GM23338 (cell line): Measurements from ENCODE around the gene SLC25A11. TPM values are rescaled to one million over a fixed set of nuclear protein-coding genes. Genes with fewer than 3 reads are reported as not detected.

Experiments
- ATAC-seq: fragments of 200-7000 bp; cut with Tn5 transposase; 3 replicates; pipeline ENCODE4 v1.9.1; 2020
- DNase-seq: peaks from one replicate; pipeline ENCODE4 v3.0.0-alpha.2; 2015; ENCODE audit warnings: low spot score
- H2AFZ ChIP-seq: fragments of 200-600 bp; sonication (generic); 2 replicates; pipeline ENCODE4 v1.8.0; 2016; ENCODE audit warnings: antibody characterized with exemption, mild to moderate bottlenecking, moderate library complexity
- H3F3A ChIP-seq: fragments of 200-600 bp; sonication (generic); replicated peaks from 2 replicates; pipeline ENCODE4 v1.8.0; 2017; ENCODE audit warnings: antibody characterized with exemption, mixed run types, low read depth
- H3K27ac ChIP-seq: fragments of 200-600 bp; sonication (generic); 2 replicates; pipeline ENCODE4 v1.6.1; 2016; ENCODE audit warnings: low read depth
- H3K27me3 ChIP-seq: fragments of 200-600 bp; sonication (generic); 2 replicates; pipeline ENCODE4 v1.8.0; 2016; ENCODE audit warnings: mild to moderate bottlenecking, mixed run types, moderate library complexity; ENCODE audit not compliant: insufficient read depth
- H3K36me3 ChIP-seq: fragments of 200-600 bp; sonication (generic); 2 replicates; pipeline ENCODE4 v1.8.0; 2016; ENCODE audit warnings: mild to moderate bottlenecking; ENCODE audit not compliant: insufficient read depth
- H3K4me1 ChIP-seq: fragments of 200-600 bp; sonication (generic); 2 replicates; pipeline ENCODE4 v1.8.0; 2016; ENCODE audit warnings: mild to moderate bottlenecking, moderate library complexity; ENCODE audit not compliant: insufficient read depth
- H3K4me2 ChIP-seq: fragments of 200-600 bp; sonication (generic); 2 replicates; pipeline ENCODE4 v1.7.1; 2017; ENCODE audit warnings: mixed run types
- H3K4me3 ChIP-seq: fragments of 200-600 bp; sonication (generic); 2 replicates; pipeline ENCODE4 v1.6.1; 2016; ENCODE audit warnings: mixed run types
- H3K79me2 ChIP-seq: fragments of 200-600 bp; sonication (generic); replicated peaks from 2 replicates; pipeline ENCODE4 v1.8.0; 2017; ENCODE audit warnings: mild to moderate bottlenecking; ENCODE audit not compliant: insufficient read depth
- H3K9me2 ChIP-seq: fragments of 200-600 bp; sonication (generic); 2 replicates; pipeline ENCODE4 v1.8.0; 2017; ENCODE audit not compliant: insufficient read depth
- H4K20me1 ChIP-seq: fragments of 200-600 bp; sonication (generic); replicated peaks from 2 replicates; pipeline ENCODE4 v1.8.0; 2017; ENCODE audit warnings: mild to moderate bottlenecking; ENCODE audit not compliant: insufficient read depth
- H3K27ac Mint-ChIP-seq: 2 replicates; pipeline ENCODE4 v1.8.0; 2020; ENCODE audit warnings: inconsistent platforms, mild to moderate bottlenecking, moderate library complexity, mixed read lengths
- H3K27me3 Mint-ChIP-seq: 3 replicates; pipeline ENCODE4 v1.8.0; 2022; ENCODE audit warnings: low read depth, mild to moderate bottlenecking, moderate library complexity, mixed read lengths, inconsistent platforms; ENCODE audit not compliant: insufficient read depth, poor library complexity
- H3K36me3 Mint-ChIP-seq: 3 replicates; pipeline ENCODE4 v1.8.0; 2021; ENCODE audit warnings: low read depth, mild to moderate bottlenecking, inconsistent platforms, moderate library complexity, mixed read lengths
- H3K4me1 Mint-ChIP-seq: 3 replicates; pipeline ENCODE4 v1.8.0; 2020; ENCODE audit warnings: mild to moderate bottlenecking, inconsistent platforms, mixed read lengths
- H3K4me3 Mint-ChIP-seq: 3 replicates; pipeline ENCODE4 v1.8.0; 2021; ENCODE audit warnings: moderate library complexity, mild to moderate bottlenecking, inconsistent platforms, mixed read lengths
- H3K9me3 Mint-ChIP-seq: 3 replicates; pipeline ENCODE4 v1.8.0; 2020; ENCODE audit warnings: moderate library complexity, mild to moderate bottlenecking, inconsistent platforms, mixed read lengths
- CREB1 ChIP-seq: fragments of 250-450 bp; sonication (Bioruptor Pico); IDR thresholded peaks from 2 replicates; pipeline ENCODE4 v1.5.0; 2020; ENCODE audit warnings: low read depth, mild to moderate bottlenecking, moderate library complexity
- CTCF ChIP-seq, 2 experiments: fragments of 200-600 bp in 1 of 2; sonication (generic) in 1 of 2; conservative IDR thresholded peaks; 2 replicates each; pipeline versions ENCODE4 v1.5.1 to v1.6.1; 2016 to 2017; ENCODE audit warnings: antibody characterized with exemption in 2 of 2, low read depth in 2 of 2, mild to moderate bottlenecking in 2 of 2, moderate library complexity in 1 of 2
- ETS1 ChIP-seq: IDR thresholded peaks from 2 replicates; pipeline ENCODE4 v1.6.1; 2016; ENCODE audit warnings: antibody characterized with exemption
- EZH2 ChIP-seq: fragments of 200-600 bp; sonication (generic); IDR thresholded peaks from one replicate; pipeline ENCODE4 v1.8.0; 2017; ENCODE audit warnings: antibody characterized with exemption, mild to moderate bottlenecking, low read depth; ENCODE audit not compliant: unreplicated experiment
- EZH2phosphoT487 ChIP-seq: fragments of 200-600 bp; sonication (generic); IDR thresholded peaks from one replicate; pipeline ENCODE4 v1.8.1; 2018; ENCODE audit warnings: antibody characterized with exemption; ENCODE audit not compliant: unreplicated experiment
- JUNB ChIP-seq: IDR thresholded peaks from one replicate; pipeline ENCODE4 v1.6.1; 2016; ENCODE audit warnings: antibody characterized with exemption; ENCODE audit not compliant: unreplicated experiment
- NANOG ChIP-seq: IDR thresholded peaks from 2 replicates; pipeline ENCODE4 v1.6.1; 2016; ENCODE audit warnings: antibody characterized with exemption, borderline replicate concordance
- POLR2AphosphoS5 ChIP-seq: IDR thresholded peaks from 2 replicates; pipeline ENCODE4 v1.6.1; 2016; ENCODE audit warnings: antibody characterized with exemption, low read depth
- REST ChIP-seq: IDR thresholded peaks from one replicate; pipeline ENCODE4 v1.6.1; 2018; ENCODE audit warnings: antibody characterized with exemption; ENCODE audit not compliant: unreplicated experiment
- STAT1 ChIP-seq: IDR thresholded peaks from one replicate; pipeline ENCODE4 v1.6.1; 2016; ENCODE audit warnings: antibody characterized with exemption; ENCODE audit not compliant: unreplicated experiment
- ZNF114 ChIP-seq: fragments of 250-450 bp; sonication (Bioruptor Pico); IDR thresholded peaks from 2 replicates; pipeline ENCODE4 v1.5.0; 2020; ENCODE audit warnings: mild to moderate bottlenecking, moderate library complexity
- ZNF331 ChIP-seq: fragments of 250-450 bp; sonication (Bioruptor Pico); IDR thresholded peaks from 2 replicates; pipeline ENCODE4 v1.5.0; 2020; ENCODE audit warnings: low read depth, mild to moderate bottlenecking, moderate library complexity
- ZNF462 ChIP-seq: fragments of 250-450 bp; sonication (Bioruptor Pico); IDR thresholded peaks from 2 replicates; pipeline ENCODE4 v1.5.0; 2020; ENCODE audit warnings: mild to moderate bottlenecking, moderate library complexity
- polyA plus RNA-seq: library from polyadenylated mRNA; unstranded; fragments of >200 nt; fragmentation: Nextera tagmentation; extraction: Ambion mirVana; gene quantifications from 2 replicates; pipeline ENCODE4 v1.2.1, GENCODE V29; 2016
- total RNA-seq: library from RNA; depleted of rRNA; stranded (reverse); fragments of >200 nt; shearing (Covaris generic); gene quantifications from 2 replicates; pipeline ENCODE4 v1.2.3, GENCODE V29; 2014

Gene SLC25A11
- total and polyA plus RNA-seq, 2 experiments from 2014 or later = 37.8 to 73.6 TPM

- H3K4me3 ChIP-seq = no peak overlapping the region
- H3K4me1 ChIP-seq = peaks cover 22% of the 10 kb centered on the region
- Mint-ChIP-seq H3K27me3 (peaks cover 18% of the 10 kb centered on the region), H3K9me3 (peaks cover 18% of the 10 kb centered on the region), H3K36me3 (peaks cover 55% of the 10 kb centered on the region), H3K27ac (no peak overlapping the region; the same call in 1 of the 2 replicates), H3K4me3 (peak overlapping the region; percentile 54; the same call in 2 of the 3 replicates), H3K4me1 (peaks cover 26% of the 10 kb centered on the region)
- H4K20me1 ChIP-seq = 0 out of 2 replicates have a peak, but pooled peaks cover under 1% of the 10 kb centered on the region
- H3K27me3 ChIP-seq = no peaks in the 10 kb centered on the region
- H3K27ac ChIP-seq = no peak overlapping the region
- H3F3A ChIP-seq = peaks cover 16% of the 10 kb centered on the region; the same call in 1 of the 2 replicates
- H3K36me3 ChIP-seq = no peaks in the 10 kb centered on the region; the same call in 1 of the 2 replicates
- DNase-seq (no peak), ATAC-seq (no peak)
- no peak for TF ChIP-seq CREB1
- no peak for TF ChIP-seq JUNB
- TF ChIP-seq STAT1 = no peak
- TF ChIP-seq NANOG = no peak
- TF ChIP-seq ZNF462 (CRISPR knock-in tag) = no peak
- TF ChIP-seq ZNF114 = no peak
- TF ChIP-seq EZH2 = no peak
- no peak for TF ChIP-seq POLR2AphosphoS5
- no peak for TF ChIP-seq CTCF (conservative IDR thresholded peaks at IDR 0.05; ENCODE audit: low read depth in 2 of 2)
- no peak for TF ChIP-seq ETS1
- TF ChIP-seq EZH2phosphoT487 = no peak
- no peak for TF ChIP-seq ZNF331 (CRISPR knock-in tag)
- no peak for TF ChIP-seq REST
- no peak overlapping the region for H2AFZ ChIP-seq
- peak overlapping the region; percentile 86; the same call in 1 of the 2 replicates for H3K4me2 ChIP-seq
- no peaks in the 10 kb centered on the region for H3K9me2 ChIP-seq
- H3K79me2 ChIP-seq = peaks cover 38% of the 10 kb centered on the region
These were observed 25.6 kb upstream of the SLC25A11 start for GRCh38 chr17:4965311-4965986.
